ENCODE measurements around the gene ZNF254. TPM values are rescaled to one million over a fixed set of nuclear protein-coding genes. Genes with fewer than 3 reads are reported as not detected.
"Not testable (repeated sequence)": the region's sequence is repeated elsewhere in the genome, so short reads cannot be mapped to it uniquely, and the experiment has no call there.

Gene ZNF254
- total and polyA plus RNA-seq, 10 of the 15 experiments (the other 5 are each of a cell fraction or from before 2014, with no cell fraction given), result 1.5 to 15.7 (median 8.5) TPM

- H3K9me3 ChIP-seq (replicated peaks; ENCODE audit: control insufficient read depth, insufficient read depth, low read length), result peaks cover 9% of the 10 kb centered on the region; the same call in 1 of the 3 replicates
- CTCF ChIA-PET, result interaction anchor here (1.0 kb wide), 1 partner anchor 139 kb away, joined by 3 read pairs; no protein-coding TSS in a partner anchor
These were observed 12.8 kb downstream of the ZNF254 start for GRCh38 chr19:24099829-24100228.

DNA sequence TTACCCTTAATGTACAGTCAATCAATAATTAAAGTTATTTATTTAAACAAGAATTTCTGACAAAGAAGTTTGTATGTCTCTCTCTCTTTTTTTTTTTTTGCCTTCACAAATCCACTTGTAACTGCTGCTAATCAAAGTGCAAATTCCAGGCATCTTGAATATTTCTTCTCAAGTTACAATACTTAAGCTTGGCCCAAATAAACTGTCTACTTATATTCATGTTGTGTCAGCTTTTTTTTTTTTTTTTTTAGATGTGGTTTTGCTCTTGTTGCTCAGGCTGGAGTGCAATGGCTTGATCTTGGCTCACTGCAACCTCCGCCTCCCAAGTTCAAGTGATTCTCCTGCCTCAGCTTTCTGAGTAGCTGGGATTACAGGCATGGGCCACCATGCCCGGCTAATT lies 13.6 kb downstream of the ZNF254 start:
- H3K27ac ChIP-seq (ENCODE audit: control insufficient read depth, insufficient read depth); H2AFZ ChIP-seq (ENCODE audit: control insufficient read depth, low read depth, low read length); H3K9me3 ChIP-seq (replicated peaks; ENCODE audit: control insufficient read depth, insufficient read depth, low read length); H3K9ac ChIP-seq (ENCODE audit: control insufficient read depth, insufficient read depth, low read length); POLR2A ChIA-PET; in situ Hi-C loops (cut with MboI); H3K4me2 ChIP-seq (ENCODE audit: control insufficient read depth, insufficient read depth); SMC1A ChIA-PET (ENCODE audit: uncharacterized antibody, unreplicated experiment); H3K27me3 ChIP-seq (replicated peaks in 1 of 2; ENCODE audit: control insufficient read depth in 2 of 2, insufficient read depth in 2 of 2, low read length in 1 of 2); intact Hi-C loops (cut with micrococcal nuclease; ENCODE audit: unreplicated experiment); H3K4me1 ChIP-seq (ENCODE audit: control insufficient read depth, insufficient read depth, low read length); BruUV-seq (replicated peaks); H4K20me1 ChIP-seq (ENCODE audit: control insufficient read depth, insufficient read depth); H3K4me3 ChIP-seq; DNase-seq (ENCODE audit: low read depth, low spot score); H3K79me2 ChIP-seq (ENCODE audit: control insufficient read depth, insufficient read depth, low read length); FAIRE-seq; H3K36me3 ChIP-seq (ENCODE audit: control insufficient read depth in 2 of 2, insufficient read depth in 2 of 2, low read length in 1 of 2); ATAC-seq: not testable (repeated sequence)
- ChIA-PET RAD21 (ENCODE audit: unreplicated experiment) (interaction anchor here (0.7 kb wide), 1 partner anchor 208 kb away, joined by 3 read pairs; no protein-coding TSS in a partner anchor), CTCF (interaction anchor here (1.0 kb wide), 1 partner anchor 139 kb away, joined by 3 read pairs; no protein-coding TSS in a partner anchor)
- WGBS (ENCODE audit: insufficient coverage, insufficient replicate concordance, low lambda C conversion rate, missing lambda C conversion rate), result 92% methylated on average over 2 of the region's 2 CpGs

More at GRCh38 chr19:24099829-24100228, 12.8 kb downstream of the ZNF254 start:
- FAIRE-seq, result no peak
- Histone ChIP-seq H3K4me2 (ENCODE audit: control insufficient read depth, insufficient read depth) (no peak overlapping the region), H4K20me1 (ENCODE audit: control insufficient read depth, insufficient read depth) (no peaks in the 10 kb centered on the region), H3K4me3 (no peak overlapping the region), H3K36me3 (ENCODE audit: control insufficient read depth in 2 of 2, insufficient read depth in 2 of 2, low read length in 1 of 2) (peaks cover 0 to 4% of the 10 kb centered on the region in 2 experiments; a peak in 2 of 4 replicates), H3K4me1 (ENCODE audit: control insufficient read depth, insufficient read depth, low read length) (no peaks in the 10 kb centered on the region), H3K27me3 (replicated peaks in 1 of 2; ENCODE audit: control insufficient read depth in 2 of 2, insufficient read depth in 2 of 2, low read length in 1 of 2) (no peaks in the 10 kb centered on the region), H2AFZ (ENCODE audit: control insufficient read depth, low read depth, low read length) (no peak overlapping the region), H3K27ac (ENCODE audit: control insufficient read depth, insufficient read depth) (no peak overlapping the region), H3K79me2 (ENCODE audit: control insufficient read depth, insufficient read depth, low read length) (no peaks in the 10 kb centered on the region; the same call in 1 of the 2 replicates), H3K9ac (ENCODE audit: control insufficient read depth, insufficient read depth, low read length) (no peak overlapping the region)
- no TSS peak for BruUV-seq (replicated peaks)
- ChIA-PET POLR2A (no interaction called here), SMC1A (ENCODE audit: uncharacterized antibody, unreplicated experiment) (no interaction called here), RAD21 (ENCODE audit: unreplicated experiment) (no interaction called here)
- ATAC-seq, result no peak
- in situ Hi-C loops (cut with MboI), result loop anchor here (10.0 kb wide), 1 partner anchor 415 kb away; the partner anchor contains the start of gene ZNF675
- intact Hi-C loops (cut with micrococcal nuclease; ENCODE audit: unreplicated experiment), result no loop called here
- no peak for DNase-seq (ENCODE audit: low read depth, low spot score)
- no peak for TF ChIP-seq PAX8 (IDR thresholded peaks at IDR 0.05)
- no peak for TF ChIP-seq ZNF207 (IDR thresholded peaks at IDR 0.05; ENCODE audit: borderline replicate concordance)
- TF ChIP-seq, protein P1, sequence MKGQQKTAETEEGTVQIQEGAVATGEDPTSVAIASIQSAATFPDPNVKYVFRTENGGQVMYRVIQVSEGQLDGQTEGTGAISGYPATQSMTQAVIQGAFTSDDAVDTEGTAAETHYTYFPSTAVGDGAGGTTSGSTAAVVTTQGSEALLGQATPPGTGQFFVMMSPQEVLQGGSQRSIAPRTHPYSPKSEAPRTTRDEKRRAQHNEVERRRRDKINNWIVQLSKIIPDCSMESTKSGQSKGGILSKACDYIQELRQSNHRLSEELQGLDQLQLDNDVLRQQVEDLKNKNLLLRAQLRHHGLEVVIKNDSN (IDR thresholded peaks at IDR 0.05; ENCODE audit: borderline replicate concordance, extremely low read length, insufficient read depth, low read depth, low read length), result no peak
- TF ChIP-seq, protein P2, sequence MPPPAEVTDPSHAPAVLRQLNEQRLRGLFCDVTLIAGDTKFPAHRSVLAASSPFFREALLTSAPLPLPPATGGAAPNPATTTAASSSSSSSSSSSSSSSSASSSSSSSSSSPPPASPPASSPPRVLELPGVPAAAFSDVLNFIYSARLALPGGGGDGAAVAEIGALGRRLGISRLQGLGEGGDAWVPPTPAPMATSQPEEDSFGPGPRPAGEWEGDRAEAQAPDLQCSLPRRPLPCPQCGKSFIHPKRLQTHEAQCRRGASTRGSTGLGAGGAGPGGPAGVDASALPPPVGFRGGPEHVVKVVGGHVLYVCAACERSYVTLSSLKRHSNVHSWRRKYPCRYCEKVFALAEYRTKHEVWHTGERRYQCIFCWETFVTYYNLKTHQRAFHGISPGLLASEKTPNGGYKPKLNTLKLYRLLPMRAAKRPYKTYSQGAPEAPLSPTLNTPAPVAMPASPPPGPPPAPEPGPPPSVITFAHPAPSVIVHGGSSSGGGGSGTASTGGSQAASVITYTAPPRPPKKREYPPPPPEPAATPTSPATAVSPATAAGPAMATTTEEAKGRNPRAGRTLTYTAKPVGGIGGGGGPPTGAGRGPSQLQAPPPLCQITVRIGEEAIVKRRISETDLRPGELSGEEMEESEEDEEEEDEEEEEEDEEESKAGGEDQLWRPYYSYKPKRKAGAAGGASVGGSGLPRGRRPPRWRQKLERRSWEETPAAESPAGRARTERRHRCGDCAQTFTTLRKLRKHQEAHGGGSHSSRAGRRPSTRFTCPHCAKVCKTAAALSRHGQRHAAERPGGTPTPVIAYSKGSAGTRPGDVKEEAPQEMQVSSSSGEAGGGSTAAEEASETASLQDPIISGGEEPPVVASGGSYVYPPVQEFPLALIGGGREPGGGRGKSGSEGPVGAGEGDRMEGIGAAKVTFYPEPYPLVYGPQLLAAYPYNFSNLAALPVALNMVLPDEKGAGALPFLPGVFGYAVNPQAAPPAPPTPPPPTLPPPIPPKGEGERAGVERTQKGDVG (CRISPR knock-in tag; IDR thresholded peaks at IDR 0.05), result no peak
- TF ChIP-seq NR2C2 (IDR thresholded peaks at IDR 0.05; ENCODE audit: borderline replicate concordance, control insufficient read depth, insufficient read length, low read depth), result no peak
- no peak for TF ChIP-seq SMAD5 (IDR thresholded peaks at IDR 0.05; ENCODE audit: low read depth)
- no peak for TF ChIP-seq SUPT20H (IDR thresholded peaks at IDR 0.05; ENCODE audit: borderline replicate concordance, control insufficient read depth, low read depth, low read length)
- TF ChIP-seq SREBF2 (IDR thresholded peaks at IDR 0.05; ENCODE audit: low read length), result no peak
